ENCODE results near the gene CLSTN1.

The CLSTN1 gene

DNA sequence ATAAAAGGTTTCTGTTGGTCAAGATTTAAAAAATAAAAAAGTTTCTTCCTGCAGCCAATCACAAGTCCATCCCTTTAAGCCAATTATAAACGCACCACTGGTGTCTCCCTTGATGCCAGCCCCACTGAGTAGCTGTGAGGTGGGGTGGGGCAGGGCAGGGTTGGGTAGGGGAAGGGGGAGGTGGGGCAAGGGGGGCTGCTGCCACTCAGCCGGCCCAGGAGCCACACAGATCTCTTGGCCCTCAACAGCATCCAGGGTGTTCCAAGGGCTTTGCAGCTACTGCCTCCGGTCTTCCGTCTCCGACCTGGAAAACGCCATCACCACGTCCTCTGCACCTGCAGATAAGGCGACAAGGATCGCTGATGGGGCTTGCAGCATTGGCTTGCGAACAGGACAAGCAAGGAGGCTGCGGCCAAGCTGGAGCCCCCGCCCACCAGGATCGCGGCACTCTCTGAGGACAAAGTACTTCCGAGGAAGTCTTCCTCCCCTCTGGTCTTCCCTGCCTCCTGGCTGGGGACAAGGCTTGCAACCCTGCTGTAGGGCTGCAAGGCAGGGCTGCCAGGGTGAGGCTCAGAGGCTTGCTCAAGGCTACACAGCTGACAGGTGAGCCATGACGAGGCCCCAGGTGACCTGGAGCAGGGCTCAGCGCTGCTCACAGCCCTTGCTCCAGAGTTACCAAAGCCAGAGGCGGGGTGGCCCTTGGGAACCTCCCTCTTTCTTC, 26.8 kb upstream of the CLSTN1 start:
- DNase-seq (ENCODE audit: low read depth): no peak

DNA sequence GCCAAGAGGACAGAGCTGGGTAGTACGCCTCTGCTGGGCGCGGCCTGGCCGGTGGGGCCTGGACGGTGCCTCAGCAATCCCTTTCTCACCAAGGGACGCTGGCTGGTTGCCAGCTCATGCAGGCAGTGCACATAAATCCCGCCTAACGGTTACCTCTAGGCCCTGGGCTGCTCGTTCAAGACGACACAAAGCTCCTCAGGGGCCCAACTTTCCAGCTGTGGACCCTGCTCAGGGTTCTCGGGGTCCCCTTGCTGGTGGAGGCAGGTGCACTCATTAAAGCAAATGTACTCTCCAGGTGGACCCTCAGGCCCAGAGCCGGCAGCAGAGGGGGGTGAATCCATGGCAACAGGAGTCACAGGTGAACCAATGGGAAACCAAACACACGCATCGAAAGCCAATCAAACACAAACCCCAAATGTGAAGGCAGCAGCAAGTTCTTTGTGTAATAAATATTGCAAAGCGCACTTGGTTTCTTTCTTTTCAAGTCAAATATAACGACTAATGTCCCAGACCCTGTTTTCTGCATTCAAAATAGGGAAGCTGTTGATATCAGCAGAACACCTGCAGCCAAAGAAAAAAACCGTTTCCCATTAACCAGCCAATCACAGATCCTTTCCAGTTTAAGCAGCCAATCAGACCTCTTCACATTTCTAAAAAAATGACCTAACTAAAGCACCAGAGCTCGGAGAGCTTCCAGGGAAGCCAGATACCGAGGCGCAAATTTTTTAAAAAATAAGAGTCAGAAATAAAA, 26.1 kb upstream of the CLSTN1 start:
- no peak for DNase-seq (ENCODE audit: low read depth)

DNA sequence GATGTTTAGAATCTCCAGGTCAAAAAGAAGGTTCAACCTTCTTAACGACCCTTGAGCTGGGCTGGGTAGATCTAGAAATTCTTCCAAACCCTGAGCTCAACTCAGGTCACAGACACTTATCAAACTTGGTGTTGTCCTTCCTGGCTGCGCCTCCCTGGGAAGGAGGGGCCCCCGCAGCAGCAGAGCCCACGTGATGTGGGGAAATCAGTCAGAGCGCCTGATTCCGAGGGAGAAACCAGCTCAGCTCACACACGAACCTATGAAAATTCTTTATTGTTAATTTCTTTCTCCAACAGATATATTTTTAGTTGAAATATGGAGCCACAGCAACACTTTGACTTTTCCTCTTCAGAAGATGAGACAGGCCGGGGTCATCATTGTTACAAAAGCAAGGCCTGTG, 24.3 kb upstream of the CLSTN1 start:
- DNase-seq (ENCODE audit: low read depth): no peak

DNA sequence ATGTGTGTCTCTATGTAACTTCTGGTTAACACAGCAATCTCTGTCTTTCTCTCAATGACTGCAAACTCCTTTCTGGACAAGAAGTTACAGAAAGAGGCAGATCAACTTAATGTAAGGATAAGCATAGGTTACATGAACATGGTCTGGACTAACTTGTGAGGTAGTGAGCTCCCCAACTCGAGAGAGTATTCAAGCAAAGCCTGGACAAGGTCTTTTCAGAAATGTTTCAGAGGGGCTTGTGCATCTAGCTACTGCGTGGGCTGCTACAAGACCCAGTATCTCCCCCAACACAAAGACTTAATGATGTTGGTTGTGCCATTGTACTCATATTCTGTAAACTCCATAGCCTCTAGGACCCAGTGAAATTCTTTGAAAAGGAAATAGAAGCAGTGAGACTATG, 23.5 kb upstream of the CLSTN1 start:
- DNase-seq (ENCODE audit: low read depth): no peak

DNA sequence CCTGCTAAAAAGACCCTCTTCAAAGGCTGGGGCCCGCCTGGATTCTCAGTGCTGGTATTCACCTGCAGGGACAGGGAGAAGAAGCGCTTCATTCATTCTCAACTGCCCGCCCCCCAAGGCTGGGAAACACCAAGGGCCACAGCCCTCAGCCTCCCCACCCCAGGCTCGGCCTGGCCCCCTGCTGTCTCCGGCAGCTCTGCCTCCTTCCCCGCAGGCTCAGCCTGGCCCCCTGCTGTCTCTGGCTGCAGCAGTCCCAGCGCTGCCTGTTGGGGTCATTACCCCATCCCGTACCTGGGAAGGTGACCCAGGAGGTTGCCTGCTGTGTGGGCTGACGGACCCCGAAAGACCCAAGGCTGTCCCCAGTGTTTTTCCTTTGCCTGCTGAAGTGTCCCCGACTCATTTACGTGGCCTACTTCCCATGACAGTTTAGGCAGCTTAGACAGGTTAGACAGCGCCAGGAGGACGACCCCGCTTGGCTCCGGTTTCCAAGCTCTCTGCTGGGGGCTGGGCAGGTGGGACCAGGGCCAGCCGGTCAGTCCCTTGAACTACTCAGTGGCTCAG, 22.9 kb upstream of the CLSTN1 start:
- DNase-seq (ENCODE audit: low read depth): no peak

DNA sequence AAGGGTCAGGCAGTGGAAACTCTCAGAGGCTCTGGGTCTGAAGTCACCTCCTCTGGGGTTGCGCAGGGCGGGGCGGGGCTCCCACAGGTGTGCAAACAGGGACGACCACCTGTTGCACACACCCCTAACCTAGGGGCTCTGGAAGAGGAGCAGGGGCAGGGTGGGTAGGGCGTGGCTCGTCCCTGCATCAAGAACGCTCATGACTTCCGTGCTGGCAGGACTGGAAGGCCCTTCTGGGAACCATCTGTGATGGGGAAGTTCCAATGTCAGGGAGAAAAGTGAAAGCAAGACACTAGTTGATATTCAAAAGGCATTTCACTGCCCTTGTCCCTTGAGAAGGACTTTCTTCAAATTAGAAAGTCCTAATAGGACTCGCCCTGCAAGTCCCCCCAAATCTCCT, 22.1 kb upstream of the CLSTN1 start:
- DNase-seq (ENCODE audit: low read depth): no peak

DNA sequence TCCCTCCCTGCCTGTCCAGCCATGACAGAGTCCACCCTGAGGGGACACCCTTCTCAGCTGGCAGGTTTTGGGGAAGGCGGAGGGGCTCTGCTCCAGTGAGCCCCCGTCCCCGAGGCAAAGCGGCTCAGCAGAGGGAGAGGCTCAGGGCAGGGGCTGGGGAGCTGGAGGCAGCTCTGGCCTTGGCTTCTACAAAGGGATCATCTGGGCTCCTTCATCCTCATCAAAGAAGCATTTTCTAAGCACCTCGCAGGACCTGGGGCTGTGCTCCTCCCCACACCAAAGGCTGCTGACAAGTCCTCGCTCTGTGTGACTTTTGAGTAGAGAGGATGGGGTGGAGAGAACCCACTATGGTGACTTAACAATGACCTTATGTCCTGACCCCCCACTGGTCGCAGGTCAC, 21.0 kb upstream of the CLSTN1 start:
- no peak for DNase-seq (ENCODE audit: low read depth)

DNA sequence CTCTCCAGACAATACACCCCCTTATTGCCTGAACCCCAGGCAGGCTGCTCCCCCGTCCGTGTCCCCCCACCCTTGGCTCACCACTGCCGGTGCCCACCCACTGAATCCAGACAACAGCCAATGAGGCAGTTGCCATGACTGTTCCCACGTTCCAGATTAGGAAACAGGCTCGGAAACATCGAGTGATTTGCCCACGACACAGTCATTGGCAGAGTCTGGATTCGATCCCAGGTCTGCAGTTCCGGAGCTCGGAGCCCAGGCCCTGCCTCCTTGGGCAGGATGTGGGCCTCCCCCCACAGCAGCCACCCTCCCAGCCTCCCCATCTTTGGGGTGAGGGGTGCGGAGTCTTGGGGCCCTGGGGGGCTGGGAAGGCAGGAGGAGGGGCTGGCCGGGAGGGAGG, 20.3 kb upstream of the CLSTN1 start:
- no peak for DNase-seq (ENCODE audit: low read depth)

DNA sequence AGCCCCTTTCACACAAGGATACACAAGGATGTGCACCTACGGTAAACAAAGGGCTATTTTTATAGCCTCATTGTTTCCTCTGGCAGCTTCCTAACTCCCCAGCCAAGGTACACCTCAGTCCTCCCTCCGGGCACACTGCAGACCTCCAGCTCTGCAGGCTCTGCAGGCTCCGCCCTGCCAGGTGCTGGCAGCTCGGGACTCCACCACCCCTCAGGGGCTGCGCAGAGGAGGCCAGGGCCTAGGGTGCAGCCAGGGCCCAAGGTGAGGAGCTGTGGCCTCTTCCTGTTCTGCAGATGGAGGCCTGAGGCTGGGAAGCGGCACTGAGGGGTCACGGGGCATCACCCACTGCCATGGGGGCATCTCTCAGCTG, 19.8 kb upstream of the CLSTN1 start:
- DNase-seq (ENCODE audit: low read depth): no peak

DNA sequence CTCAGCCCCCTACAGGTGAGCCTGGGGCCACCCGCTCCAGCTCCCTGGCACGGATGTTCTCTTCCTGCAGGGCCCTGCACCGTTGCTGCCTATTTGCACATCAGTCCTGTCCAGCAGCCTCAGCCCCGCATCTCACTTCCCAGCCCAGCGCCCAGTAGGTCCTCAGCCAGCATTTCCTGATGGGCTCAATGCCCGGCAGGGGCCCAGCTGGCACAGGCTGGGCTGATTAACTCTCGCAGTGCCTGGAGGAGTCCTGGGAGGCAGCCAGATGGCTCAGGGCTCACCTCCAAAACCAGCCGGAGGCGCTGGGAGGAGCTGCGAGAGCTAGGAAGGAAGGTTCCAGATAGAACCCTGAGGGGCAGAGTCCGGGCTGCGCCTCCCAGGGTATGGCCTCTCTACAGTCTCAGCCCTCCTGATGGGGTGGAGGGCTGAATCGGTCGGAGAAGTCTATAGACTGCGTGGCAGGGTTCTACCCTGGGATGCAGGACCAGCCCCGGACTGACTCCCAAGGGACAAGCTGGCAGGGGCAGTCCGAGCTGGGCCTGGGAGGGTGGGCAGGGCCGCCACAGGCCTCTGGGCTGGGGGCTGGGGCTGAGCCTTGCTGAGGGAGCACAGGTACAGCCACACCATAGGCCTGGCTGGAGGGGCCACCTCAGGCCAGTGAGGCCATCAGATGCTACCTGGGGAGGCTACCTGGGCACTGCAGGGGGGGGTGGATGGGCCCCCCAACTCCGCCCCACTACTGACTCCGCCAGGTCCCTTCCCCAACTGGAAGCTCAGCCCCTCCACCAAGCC, 19.2 kb upstream of the CLSTN1 start:
- no peak for DNase-seq (ENCODE audit: low read depth)

DNA sequence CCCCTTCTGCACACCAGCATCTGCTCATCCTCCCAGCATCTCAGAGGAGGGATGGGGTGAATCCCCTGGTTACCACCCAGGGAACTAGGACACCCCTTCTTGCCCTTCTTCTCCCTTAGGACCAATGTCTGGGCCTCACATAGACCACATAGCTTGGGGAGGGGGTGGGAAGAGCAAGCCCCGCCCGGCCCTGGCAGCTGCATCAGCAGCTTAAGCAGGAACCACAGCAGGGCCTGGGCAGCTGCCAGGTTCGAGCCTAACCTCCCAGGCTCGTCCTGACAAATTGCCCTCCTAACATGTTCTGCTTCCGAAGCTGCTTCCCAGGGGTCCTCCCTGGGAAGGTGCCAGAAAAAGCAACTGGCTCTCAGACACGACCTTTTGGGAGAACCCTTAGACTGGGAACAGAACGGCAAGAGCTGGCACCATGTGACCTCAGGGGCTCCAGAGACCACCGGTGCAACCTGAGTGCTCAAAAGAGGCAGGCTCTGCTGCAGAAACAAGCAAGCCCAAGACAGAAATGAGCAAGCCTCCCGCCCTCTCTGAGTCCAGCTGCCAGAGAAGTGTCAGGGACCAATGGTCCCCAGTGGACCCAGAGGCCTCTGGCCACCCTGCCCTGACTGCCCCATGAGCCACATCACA, 18.4 kb upstream of the CLSTN1 start:
- no peak for DNase-seq (ENCODE audit: low read depth)

DNA sequence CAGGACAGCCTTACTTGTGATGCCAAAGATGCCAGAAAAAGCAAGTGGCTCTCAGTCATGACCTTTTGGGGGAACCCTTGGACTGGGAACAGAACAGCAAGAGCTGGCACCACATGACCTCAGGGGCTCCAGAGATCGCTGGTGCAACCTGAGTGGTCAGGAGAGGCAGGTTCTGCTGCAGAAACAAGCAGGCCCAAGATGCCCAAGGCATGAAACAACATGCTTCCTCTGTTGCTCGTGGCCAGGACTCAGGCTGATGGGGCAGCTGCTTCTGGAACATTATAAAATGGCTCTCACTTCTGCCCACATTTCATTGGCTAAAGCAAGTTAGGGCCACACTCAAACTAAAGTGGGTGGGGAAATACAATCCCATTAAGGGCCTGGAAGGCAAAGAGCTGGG, 17.7 kb upstream of the CLSTN1 start:
- DNase-seq (ENCODE audit: low read depth): no peak

DNA sequence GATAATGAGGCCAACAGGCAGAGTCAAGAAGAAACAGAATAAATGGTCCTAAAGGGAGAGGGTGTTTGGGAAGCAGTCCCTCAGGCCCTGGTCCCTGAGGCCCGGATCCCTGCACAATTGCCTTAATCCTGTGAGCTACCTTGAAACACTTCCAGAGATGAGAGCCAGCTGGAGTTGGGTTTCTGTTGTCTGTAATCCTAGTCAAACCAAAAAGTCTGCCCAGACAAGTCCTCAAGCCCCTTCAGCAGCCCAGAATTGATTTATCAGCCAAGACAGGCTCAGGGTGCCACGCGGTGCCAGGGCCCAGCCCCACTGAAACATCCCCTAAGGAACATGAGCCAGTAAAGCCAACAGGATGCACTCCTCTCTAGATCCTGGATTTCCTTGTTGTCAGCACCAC, 16.4 kb upstream of the CLSTN1 start:
- DNase-seq (ENCODE audit: low read depth): no peak

DNA sequence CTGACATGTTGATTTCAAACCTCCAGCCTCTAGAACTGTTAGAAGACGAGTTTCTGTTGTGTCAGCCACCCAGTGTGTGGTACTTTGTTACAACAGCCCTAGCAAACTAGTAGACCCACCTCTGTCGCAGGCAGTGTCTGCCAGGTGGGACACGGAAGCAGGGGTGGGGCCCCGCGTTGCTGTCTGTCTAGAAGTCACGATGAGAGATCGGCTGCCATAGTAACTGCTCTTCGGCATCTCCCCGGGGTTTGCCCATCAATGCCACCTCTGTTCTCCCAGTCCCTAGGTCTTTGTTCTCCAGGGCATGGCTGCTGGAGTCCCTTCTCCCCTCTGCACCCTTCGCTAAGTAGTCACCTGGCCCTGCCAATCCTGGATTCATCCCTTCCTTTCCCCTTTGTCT, 15.2 kb upstream of the CLSTN1 start:
- no peak for DNase-seq (ENCODE audit: low read depth)

DNA sequence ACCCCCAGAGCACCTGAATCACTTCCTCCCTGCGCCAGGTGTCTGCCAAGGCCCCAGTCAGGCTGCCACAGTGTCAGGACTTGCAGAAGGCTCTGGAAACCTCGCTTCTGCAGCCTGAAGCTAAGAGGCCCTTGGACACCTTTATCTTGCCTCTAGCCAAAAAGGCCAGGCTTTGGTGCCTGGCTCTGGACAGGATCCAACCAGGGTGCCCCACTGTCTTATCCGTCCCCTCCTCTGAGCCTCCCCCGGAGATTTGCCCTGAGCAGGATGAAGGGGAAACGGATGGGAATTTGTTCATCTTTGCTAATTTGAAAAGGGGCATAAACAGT, 12.8 kb upstream of the CLSTN1 start:
- DNase-seq (ENCODE audit: low read depth): no peak

DNA sequence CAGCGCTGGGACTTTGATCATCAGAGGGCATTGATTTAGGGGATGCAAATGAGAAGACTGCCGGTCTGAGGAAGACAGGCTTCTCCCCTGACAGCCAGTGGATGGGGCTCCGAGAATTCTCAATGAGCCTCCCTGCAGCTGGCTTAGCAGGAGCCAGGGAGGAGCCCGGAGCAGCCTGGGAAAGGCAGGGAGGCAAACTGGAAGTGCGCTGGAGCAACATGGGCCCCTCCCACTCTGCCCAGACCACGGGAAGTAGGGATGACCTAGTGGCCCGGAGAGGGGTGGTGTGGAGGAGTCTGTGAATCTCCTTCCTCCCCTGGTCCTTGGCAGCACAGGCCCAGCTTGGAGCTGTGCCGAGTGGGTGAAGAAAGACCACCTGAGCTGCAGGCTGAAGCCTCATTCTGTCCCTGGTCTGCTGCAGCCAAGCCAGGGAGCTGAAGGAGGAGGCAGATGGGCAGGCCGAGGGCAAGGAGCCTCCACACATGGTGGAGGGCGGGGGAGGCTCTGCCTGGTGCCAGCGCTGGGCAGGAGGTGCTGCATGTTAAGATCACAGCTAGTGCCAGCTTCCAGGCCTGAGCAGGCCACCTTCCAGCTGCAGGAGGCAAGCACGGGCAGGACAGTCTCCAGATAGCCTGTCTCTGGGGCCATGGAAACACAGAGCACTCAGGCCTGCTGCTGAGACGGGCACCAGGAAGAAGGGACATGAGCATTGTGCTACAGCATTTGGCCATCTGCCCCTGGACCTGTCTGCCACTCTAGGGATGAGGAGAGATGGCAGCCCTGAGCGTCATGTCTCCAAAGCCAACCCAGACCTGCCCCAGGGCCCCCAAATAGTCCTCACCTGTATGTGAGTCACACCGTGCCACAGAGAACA, 12.2 kb upstream of the CLSTN1 start:
- DNase-seq (ENCODE audit: low read depth): no peak

DNA sequence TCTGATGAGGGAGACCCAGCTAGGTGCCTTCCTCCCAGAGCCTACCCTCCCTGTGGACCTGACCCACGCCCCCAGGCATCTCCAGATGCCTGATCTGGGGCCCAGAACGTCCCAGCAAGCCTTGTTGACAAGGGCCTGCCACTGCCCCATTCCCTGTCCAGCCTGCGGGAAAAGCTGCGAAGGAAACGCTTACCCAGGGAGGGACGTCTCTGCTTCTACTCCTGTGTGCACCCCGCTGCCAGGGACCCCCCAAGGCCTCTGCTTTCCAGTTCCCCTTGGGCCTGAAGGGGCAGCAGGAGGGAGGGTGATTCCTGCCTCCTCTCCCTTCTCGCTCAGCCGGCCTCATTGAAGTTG, 11.6 kb upstream of the CLSTN1 start:
- no peak for DNase-seq (ENCODE audit: low read depth)

DNA sequence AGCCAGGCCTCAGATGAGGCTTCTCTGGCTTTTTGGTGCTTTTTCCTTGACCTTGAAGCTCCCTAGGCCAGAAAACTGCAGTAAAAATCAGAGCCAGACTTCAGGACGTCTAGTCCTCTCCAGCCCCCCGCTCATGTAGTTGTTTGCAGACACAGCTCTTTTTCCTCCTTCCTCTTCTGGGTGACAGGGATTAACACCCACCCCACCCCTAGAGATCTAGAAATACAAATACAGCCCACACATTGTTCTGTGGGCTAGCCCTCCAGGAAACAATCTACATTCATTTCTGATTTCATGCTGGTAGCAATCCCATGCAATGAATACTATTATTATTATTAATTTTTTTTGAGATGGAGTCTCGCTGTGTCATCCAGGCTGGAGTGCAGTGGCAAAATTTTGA, 9.9 kb upstream of the CLSTN1 start:
- no peak for DNase-seq (ENCODE audit: low read depth)

DNA sequence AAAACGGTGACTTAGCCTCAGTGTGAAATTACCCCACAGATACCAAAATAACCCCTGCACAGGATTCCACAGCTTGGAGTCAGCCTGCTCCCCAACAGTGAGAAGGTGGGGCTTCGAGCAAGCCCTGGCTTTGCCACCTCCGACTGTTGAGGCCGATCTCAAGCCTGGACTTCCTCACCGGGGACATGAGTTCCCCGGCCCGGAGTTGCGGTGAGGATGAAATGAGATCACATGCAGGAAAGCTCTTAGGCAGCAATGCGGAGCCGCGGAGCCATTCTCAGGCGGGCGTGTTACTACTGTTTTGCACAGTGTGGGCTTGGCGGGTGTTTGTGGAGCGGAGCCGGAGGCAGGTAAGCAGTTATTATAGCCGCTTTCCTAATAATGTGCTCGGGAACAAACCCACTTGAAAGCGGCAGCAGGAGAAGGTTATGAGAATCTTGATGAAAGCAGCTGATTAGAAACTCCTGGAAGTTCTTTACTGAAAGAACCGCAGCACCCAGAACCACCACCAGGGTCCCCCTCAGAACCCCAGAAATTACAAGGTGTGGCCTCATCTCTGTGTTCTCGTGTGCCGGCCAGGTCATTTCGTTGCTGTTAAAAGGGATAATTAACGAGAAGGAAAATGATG, 3.9 kb upstream of the CLSTN1 start:
- DNase-seq (ENCODE audit: low read depth): no peak

DNA sequence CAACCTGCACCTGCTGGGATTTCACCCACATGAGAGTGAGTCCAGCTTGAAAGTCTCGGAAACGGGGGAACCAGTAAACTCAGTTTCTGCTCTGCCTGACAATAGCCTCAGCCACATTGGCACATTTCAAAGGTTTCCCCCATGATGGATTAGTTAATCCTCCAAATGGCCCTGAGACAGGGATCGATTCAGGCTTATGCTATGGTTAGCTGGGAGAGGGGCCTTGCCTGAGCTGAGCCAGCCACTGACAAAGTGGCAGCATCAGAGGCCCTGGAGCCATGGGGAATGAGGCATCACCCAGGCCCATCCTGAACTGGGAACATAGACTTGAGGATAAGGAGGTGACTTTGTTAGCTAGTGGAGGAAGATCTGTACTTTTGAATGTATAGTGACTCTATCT, 2.9 kb upstream of the CLSTN1 start:
- no peak for DNase-seq (ENCODE audit: low read depth)

DNA sequence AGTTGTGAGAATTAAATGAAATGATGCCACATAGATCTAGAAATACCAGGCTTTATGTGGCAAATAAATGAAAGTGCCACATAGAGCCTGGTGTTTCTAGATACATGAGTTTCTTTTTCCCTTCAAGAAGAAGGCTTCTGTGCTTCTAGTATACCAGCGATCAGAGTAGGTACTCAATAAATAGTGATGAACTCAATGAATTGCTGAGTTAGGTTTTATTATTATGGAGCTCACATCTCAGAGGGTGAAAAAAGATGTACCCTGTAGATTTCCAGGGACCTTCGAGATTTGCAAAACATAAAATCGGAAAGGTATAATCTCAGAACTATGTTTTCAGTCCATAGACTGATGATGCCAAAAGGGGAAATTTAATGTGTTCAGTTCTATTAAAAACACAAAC, 2.3 kb upstream of the CLSTN1 start:
- no peak for DNase-seq (ENCODE audit: low read depth)

Measured in stimulated activated CD8-positive, alpha-beta memory T cell treated with anti-CD3 and anti-CD28 coated beads, Interleukin-15, amount 100 ng/mL, for 24 hours (primary cell).